ENCODE data around the gene TMEM273.

Gene TMEM273

DNA sequence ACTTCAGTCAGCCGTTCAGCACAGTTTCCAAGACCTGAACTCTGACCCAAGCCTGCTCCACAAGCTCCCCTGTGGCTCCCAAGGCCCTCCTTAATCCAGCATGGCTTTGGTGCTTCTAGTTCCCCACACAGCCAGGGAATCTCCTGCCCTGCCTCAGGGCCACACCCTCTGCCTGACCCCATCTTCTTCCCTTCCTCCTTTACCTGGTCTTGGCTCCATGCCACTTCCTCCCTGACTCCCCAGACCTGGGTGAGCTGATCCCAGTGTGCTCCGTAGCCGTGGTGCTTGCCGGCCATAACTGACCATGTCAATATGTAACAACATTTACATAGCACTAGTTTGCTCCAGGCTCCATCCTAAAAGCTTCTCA lies 20.0 kb downstream of the TMEM273 start:
- Mint-ChIP-seq H3K4me1 (peaks cover 46% of the 10 kb centered on the region), H3K4me3 (no peak overlapping the region), H3K27me3 (no peaks in the 10 kb centered on the region), H3K9me3 (no peaks in the 10 kb centered on the region), H3K27ac (no peak overlapping the region), H3K36me3 (peaks cover 28% of the 10 kb centered on the region)
- ATAC-seq (ENCODE audit: low read depth) (no peak), DNase-seq (ENCODE audit: low spot score in 2 of 2) (no peak)

DNA sequence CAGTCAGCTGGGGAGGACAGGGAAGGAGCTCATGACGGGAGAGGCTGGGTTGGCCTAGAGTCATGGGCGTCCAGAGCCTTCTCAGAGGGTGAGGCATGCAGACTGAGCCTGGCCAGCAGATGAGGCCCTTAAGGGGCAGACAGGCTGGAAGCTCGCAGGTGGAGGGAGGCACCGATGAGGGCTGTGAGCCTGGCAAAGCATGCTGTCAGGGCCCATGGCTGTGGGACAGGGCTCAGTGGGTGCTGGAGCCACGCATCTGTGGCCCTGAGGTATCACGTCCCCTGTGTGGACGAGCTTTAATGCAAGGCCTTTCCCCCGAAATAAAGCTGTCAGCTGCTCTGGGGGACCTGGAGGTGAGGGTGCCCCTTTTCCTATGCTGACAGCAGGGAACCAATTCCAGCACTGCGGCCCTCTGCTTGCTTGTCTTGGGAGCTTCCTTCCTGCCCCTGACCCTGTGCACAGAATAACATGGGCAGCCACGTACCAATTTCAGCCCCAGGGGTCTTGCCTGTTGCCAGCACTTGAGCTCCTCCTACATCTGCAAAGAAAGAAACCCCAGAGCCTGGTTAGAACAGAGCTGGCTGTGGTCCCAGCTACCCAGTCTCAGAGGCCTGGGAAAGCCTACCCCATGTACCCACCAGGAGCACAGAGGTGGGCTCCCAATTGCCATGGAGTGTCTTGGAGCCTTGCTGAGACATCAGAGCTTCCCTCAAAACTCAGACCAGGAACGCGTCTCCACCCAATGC lies 20.6 kb downstream of the TMEM273 start:
- no peak overlapping the region for H3K27ac Mint-ChIP-seq
- no peaks in the 10 kb centered on the region for H3K9me3 Mint-ChIP-seq
- H3K4me1 Mint-ChIP-seq, result peaks cover 41% of the 10 kb centered on the region
- ATAC-seq (ENCODE audit: low read depth) (no peak), DNase-seq (ENCODE audit: low spot score in 2 of 2) (no peak)
- no peaks in the 10 kb centered on the region for H3K27me3 Mint-ChIP-seq
- H3K36me3 Mint-ChIP-seq, result peaks cover 30% of the 10 kb centered on the region
- H3K4me3 Mint-ChIP-seq, result no peak overlapping the region

GRCh38 chr10:49166484-49167400 lies 21.4 kb downstream of the TMEM273 start:
- DNase-seq (ENCODE audit: low spot score in 2 of 2), result no peak
- peaks cover 33% of the 10 kb centered on the region for H3K4me1 Mint-ChIP-seq
- H3K9me3 Mint-ChIP-seq, result no peaks in the 10 kb centered on the region
- H3K27ac Mint-ChIP-seq, result no peak overlapping the region
- peaks cover 35% of the 10 kb centered on the region for H3K36me3 Mint-ChIP-seq
- ATAC-seq (ENCODE audit: low read depth), result no peak
- H3K27me3 Mint-ChIP-seq, result no peaks in the 10 kb centered on the region
- no peak overlapping the region for H3K4me3 Mint-ChIP-seq

- Mint-ChIP-seq H3K36me3 (peaks cover 35% of the 10 kb centered on the region), H3K9me3 (no peaks in the 10 kb centered on the region), H3K4me3 (no peak overlapping the region), H3K4me1 (peaks cover 32% of the 10 kb centered on the region), H3K27me3 (no peaks in the 10 kb centered on the region), H3K27ac (no peak overlapping the region)
- no peak for DNase-seq (ENCODE audit: low spot score in 2 of 2)
- no peak for ATAC-seq (ENCODE audit: low read depth)
Observed at GRCh38 chr10:49165821-49166483, 22.2 kb downstream of the TMEM273 start.

- Mint-ChIP-seq H3K36me3 (peaks cover 38% of the 10 kb centered on the region), H3K27ac (peak overlapping the region; percentile 4), H3K4me1 (peaks cover 31% of the 10 kb centered on the region), H3K27me3 (no peaks in the 10 kb centered on the region), H3K9me3 (no peaks in the 10 kb centered on the region), H3K4me3 (no peak overlapping the region)
- no peak for DNase-seq (ENCODE audit: low spot score in 2 of 2)
- no peak for ATAC-seq (ENCODE audit: low read depth)
Observed at GRCh38 chr10:49165259-49165658, 22.9 kb downstream of the TMEM273 start.

DNA sequence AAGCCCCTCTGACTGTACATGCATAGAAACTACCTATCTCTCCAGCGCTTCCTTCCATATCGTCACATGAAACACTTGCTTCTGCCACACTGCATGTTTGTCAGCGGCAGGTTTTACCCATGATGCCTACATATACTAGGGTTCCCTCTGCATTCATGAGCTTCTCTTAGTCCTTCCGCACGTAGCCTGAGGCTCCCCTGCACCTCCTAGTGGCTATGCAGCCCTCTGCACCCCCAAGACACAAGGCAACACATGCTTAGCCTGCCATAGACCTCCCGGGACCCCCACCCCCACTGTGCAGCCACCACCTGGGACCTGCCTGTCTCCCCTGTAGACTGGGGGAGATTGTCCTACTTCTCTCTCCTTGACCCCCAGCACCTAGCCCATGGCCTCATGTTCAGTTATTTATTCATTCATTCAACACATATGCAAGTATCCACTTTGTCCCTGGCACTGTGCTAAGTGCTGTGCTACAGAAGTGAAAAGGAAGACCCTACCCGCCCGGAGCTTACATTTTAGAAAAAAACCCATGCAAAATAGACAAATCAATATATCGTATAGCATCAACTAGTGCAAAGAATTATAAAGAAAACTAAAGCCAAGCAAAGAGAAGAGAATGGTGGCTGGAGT lies 23.5 kb downstream of the TMEM273 start:
- Mint-ChIP-seq H3K9me3 (no peaks in the 10 kb centered on the region), H3K4me3 (no peak overlapping the region), H3K27ac (peak overlapping the region; percentile 4), H3K27me3 (no peaks in the 10 kb centered on the region), H3K4me1 (peaks cover 26% of the 10 kb centered on the region), H3K36me3 (peaks cover 42% of the 10 kb centered on the region)
- ATAC-seq (ENCODE audit: low read depth) (peak; percentile 82), DNase-seq (ENCODE audit: low spot score in 2 of 2) (no peak)

- Mint-ChIP-seq H3K27me3 (no peaks in the 10 kb centered on the region), H3K4me3 (no peak overlapping the region), H3K36me3 (peaks cover 45% of the 10 kb centered on the region), H3K9me3 (no peaks in the 10 kb centered on the region), H3K27ac (no peak overlapping the region), H3K4me1 (peaks cover 19% of the 10 kb centered on the region)
- ATAC-seq (ENCODE audit: low read depth) (no peak), DNase-seq (ENCODE audit: low spot score in 2 of 2) (no peak)
Observed at GRCh38 chr10:49163741-49164140, 24.4 kb downstream of the TMEM273 start.

DNA sequence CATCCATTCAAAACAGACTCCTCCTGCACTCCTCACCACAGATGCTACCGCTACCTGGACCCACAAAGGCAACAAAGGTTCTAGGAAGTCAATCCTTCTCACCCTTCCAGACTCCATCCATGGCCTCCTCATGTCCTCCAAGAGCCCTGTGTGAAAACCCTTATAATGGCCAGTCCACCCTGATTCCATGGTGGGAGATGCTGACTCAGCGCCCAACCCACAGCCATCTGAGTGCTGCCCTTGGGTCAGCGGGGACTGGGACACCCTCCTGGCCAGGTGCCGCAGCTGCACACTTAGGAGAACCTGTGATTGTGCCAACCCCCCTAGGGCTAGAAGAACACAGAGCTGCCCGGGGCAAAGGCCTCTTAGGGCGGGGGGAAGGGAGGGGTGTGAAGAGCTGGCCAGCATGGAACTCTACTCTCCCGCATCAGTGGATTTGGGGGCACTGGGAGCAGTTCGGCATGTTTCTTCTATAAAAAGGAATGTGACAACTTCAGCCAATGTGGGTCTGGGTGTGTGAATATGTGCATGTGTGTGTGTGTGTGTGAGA lies 25.4 kb downstream of the TMEM273 start:
- Mint-ChIP-seq H3K36me3 (peaks cover 41% of the 10 kb centered on the region), H3K4me1 (peaks cover 14% of the 10 kb centered on the region), H3K4me3 (no peak overlapping the region), H3K27me3 (no peaks in the 10 kb centered on the region), H3K27ac (no peak overlapping the region), H3K9me3 (no peaks in the 10 kb centered on the region)
- ATAC-seq (ENCODE audit: low read depth) (no peak), DNase-seq (ENCODE audit: low spot score in 2 of 2) (no peak)

DNA sequence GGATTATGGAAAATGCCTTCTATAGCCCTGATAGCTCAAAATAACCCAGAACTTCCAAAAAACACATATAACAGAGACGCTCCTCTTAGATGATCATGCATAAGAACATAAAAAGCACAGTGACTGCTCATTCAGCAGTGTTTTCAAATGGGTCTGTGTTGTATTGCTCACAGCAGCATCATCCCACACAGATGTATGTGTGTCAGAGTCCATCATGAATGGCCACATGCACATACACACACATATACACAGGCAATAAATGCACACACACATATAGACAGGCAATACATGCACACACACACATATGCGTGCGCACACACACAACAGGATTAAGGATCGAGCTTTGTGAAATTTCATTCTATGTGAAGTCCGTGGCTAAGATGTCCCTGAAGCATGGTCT lies 26.1 kb downstream of the TMEM273 start:
- no peaks in the 10 kb centered on the region for H3K9me3 Mint-ChIP-seq
- DNase-seq (ENCODE audit: low spot score in 2 of 2) (no peak), ATAC-seq (ENCODE audit: low read depth) (no peak)
- H3K4me1 Mint-ChIP-seq, result peaks cover 19% of the 10 kb centered on the region
- H3K4me3 Mint-ChIP-seq, result no peak overlapping the region
- H3K27me3 Mint-ChIP-seq, result no peaks in the 10 kb centered on the region
- no peak overlapping the region for H3K27ac Mint-ChIP-seq
- peaks cover 44% of the 10 kb centered on the region for H3K36me3 Mint-ChIP-seq

DNA sequence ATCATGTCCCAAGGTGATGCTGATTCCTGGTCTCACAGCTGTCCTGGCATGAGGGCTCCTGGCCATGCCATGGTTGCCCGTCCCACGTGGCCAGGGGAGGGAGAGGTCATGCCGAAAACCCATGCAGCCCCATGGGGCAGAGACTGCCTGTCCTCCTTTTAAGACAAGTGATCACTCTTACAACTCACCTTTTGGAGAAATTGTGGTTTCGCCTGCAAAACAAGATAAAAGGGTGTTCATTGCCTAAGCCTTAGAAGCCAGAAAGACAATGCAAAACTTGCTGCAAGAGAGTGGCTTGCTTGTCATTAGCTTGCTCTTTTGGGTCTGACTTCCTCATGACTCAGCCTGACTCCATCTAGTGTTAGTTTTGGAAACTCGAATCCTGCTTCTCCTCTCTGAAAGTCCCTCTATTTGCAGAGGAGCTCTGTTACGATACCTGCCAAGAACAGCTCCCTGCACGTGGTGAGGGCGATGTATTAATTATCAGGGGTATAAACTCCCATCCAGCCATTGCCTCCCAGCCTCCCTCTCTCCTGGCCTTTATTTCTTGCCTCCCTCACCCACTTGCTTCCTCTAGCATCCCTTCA lies 26.7 kb downstream of the TMEM273 start:
- H3K27me3 Mint-ChIP-seq, result no peaks in the 10 kb centered on the region
- peaks cover 22% of the 10 kb centered on the region for H3K4me1 Mint-ChIP-seq
- no peak overlapping the region for H3K4me3 Mint-ChIP-seq
- H3K36me3 Mint-ChIP-seq, result peaks cover 45% of the 10 kb centered on the region
- ATAC-seq (ENCODE audit: low read depth) (no peak), DNase-seq (ENCODE audit: low spot score in 2 of 2) (no peak)
- H3K27ac Mint-ChIP-seq, result no peak overlapping the region
- H3K9me3 Mint-ChIP-seq, result no peaks in the 10 kb centered on the region

GRCh38 chr10:49160814-49161213 lies 27.4 kb downstream of the TMEM273 start:
- Mint-ChIP-seq H3K9me3 (no peaks in the 10 kb centered on the region), H3K4me3 (no peak overlapping the region), H3K27me3 (no peaks in the 10 kb centered on the region), H3K36me3 (peaks cover 46% of the 10 kb centered on the region), H3K4me1 (peaks cover 25% of the 10 kb centered on the region), H3K27ac (no peak overlapping the region)
- ATAC-seq (ENCODE audit: low read depth) (no peak), DNase-seq (ENCODE audit: low spot score in 2 of 2) (no peak)

DNA sequence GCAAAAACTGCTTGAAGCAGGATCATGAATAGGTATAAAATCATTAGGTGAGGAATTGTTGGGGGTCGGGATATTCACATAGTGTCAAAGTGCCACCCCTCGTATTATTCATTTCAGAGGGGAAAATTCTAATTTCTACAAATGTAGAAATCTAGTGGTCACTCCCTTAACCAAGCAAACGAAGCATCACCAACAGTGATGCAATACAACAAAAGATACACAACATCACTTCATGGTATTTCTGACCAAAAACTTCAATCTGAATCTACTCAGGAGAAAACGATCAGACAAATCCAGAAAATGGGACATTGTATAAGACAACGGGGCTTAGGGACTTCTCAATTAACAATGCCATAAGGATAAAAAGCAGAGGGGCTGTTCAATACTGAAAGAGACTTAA lies 28.1 kb downstream of the TMEM273 start:
- Mint-ChIP-seq H3K27ac (no peak overlapping the region), H3K9me3 (no peaks in the 10 kb centered on the region), H3K36me3 (peaks cover 49% of the 10 kb centered on the region), H3K4me3 (no peak overlapping the region), H3K27me3 (no peaks in the 10 kb centered on the region), H3K4me1 (peaks cover 26% of the 10 kb centered on the region)
- ATAC-seq (ENCODE audit: low read depth) (no peak), DNase-seq (ENCODE audit: low spot score in 2 of 2) (no peak)

- no peak for DNase-seq (ENCODE audit: low spot score in 2 of 2)
- Mint-ChIP-seq H3K27ac (no peak overlapping the region), H3K27me3 (no peaks in the 10 kb centered on the region), H3K36me3 (peaks cover 45% of the 10 kb centered on the region), H3K9me3 (no peaks in the 10 kb centered on the region), H3K4me3 (no peak overlapping the region), H3K4me1 (peaks cover 14% of the 10 kb centered on the region)
- ATAC-seq (ENCODE audit: low read depth), result no peak
Observed at GRCh38 chr10:49158915-49159314, 29.3 kb downstream of the TMEM273 start.

All from memory B cell (primary cell).